Activated CD8-positive, alpha-beta memory T cell treated with anti-CD3 and anti-CD28 coated beads, Interleukin-2, amount 10 ng/mL, durations not matched to agents 7 days and 5 days (primary cell): Measurements from ENCODE around the gene SPIB. TPM values are rescaled to one million over a fixed set of nuclear protein-coding genes. Genes with fewer than 3 reads are reported as not detected.

ENCODE experiments used
- ATAC-seq: fragments of 150-1000 bp; cut with Tn5 transposase; one replicate; pipeline ENCODE4 v1.10.0; 2021; ENCODE audit warnings: moderate library complexity
- CTCF ChIA-PET: fragments of 350-600 bp; sonication (Branson Sonifier 250); formaldehyde crosslinking; loops from one replicate; lab custom pipeline; 2021; ENCODE audit warnings: antibody characterized with exemption; lab: Charles Lee
- DNase-seq: peaks from one replicate; pipeline ENCODE4 v3.0.0-alpha.2; 2020
- H3K27ac Mint-ChIP-seq: one replicate; pipeline ENCODE4 v1.8.0; 2021; ENCODE audit warnings: mild to moderate bottlenecking, mixed read lengths
- H3K27me3 Mint-ChIP-seq: one replicate; pipeline ENCODE4 v1.8.0; 2021; ENCODE audit warnings: mixed read lengths
- H3K36me3 Mint-ChIP-seq: one replicate; pipeline ENCODE4 v1.8.0; 2021; ENCODE audit warnings: mild to moderate bottlenecking, mixed read lengths
- H3K4me1 Mint-ChIP-seq: one replicate; pipeline ENCODE4 v1.8.0; 2021; ENCODE audit warnings: mixed read lengths
- H3K4me3 Mint-ChIP-seq: one replicate; pipeline ENCODE4 v1.8.0; 2021; ENCODE audit warnings: mild to moderate bottlenecking, moderate library complexity, mixed read lengths
- H3K9me3 Mint-ChIP-seq: one replicate; pipeline ENCODE4 v1.8.0; 2022; ENCODE audit warnings: low read depth, mixed read lengths
- total RNA-seq, 2 experiments: library from RNA; stranded (reverse); gene quantifications; one replicate each; pipeline ENCODE4 v1.2.3, GENCODE V29; 2021

The SPIB gene
- total RNA-seq, result under 1 TPM; 0.23 to 0.66 TPM

DNA sequence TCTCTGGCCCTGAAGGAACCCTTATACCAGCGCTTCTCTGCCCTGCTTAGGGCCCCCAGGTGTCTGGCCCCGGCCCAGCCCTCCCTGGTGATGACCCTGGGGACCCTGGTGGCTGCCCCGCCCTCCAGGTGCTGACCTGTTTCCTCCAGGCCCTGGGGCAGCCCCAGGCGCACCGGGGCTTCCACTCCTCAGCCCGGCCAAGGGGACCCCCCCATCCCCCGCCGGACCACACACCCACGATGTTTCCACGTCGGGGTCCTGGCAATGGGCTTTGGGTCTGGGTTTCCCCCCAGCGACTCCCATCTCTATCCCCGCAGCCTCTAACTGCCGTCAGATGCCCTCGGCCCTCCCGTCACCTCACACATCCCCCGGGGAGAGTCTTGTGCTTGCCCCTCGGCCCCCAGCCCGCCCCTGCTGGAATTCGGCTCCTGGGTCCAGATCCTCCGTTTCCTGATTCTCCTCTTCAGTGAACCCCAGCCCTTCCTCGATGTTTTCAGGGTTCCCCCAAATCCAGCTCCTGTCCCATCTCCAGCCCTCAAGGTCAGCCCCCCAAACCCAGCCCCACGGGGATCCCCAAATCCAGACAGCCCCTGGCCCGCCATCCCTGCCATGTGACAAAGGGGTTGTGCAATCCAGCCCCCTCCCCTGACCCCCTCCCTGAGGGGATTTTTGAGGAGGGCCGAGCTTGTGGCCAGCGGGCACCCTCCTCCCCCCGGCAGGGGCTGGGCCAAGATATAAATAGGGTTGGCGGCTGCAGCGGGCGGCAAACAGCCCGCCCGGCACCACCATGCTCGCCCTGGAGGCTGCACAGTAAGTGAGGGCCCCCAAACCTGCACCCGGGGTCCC, at the start of gene SPIB:
Gene SPIB (plus strand): TSS at position 763 of the 846 bp plus-strand sequence. CDS start 25 bp downstream, at position 788.
- no peaks in the 10 kb centered on the region for H3K9me3 Mint-ChIP-seq

DNA sequence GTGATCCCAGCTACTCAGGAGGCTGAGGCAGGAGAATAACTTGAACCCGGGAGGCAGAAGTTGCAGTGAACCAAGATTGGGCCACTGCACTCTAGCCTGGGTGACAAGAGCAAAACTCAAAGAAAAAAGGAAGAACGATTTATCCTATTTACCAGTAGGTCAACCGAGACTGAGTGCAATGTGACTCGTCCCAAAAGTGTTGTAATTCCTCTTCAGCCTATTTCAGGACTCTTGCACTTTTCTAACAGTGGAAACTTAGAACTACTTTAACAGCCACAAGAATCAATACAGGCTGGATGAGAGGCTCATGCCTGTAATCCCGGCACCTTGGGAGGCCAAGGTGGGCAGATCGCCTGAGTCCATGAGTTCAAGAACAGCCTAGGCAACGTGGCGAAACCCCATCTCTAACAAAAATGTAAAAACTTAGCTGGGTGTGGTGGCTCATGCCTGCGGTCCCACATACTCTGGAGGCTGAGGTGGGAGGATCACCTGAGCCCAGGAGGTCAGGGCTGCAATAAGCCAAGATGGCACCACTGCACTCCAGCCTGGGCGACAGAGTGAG, 46.7 kb upstream of the SPIB start:
- no peak overlapping the region for H3K4me3 Mint-ChIP-seq
- CTCF ChIA-PET, result interaction anchor here (1.0 to 7.5 kb wide), 2 partner anchors 13 to 185 kb away, joined by 3 to 64 read pairs; no protein-coding TSS in a partner anchor
- ATAC-seq, result no peak
- no peaks in the 10 kb centered on the region for H3K9me3 Mint-ChIP-seq
- no peaks in the 10 kb centered on the region for H3K27me3 Mint-ChIP-seq
- H3K36me3 Mint-ChIP-seq, result peaks cover under 1% of the 10 kb centered on the region
- DNase-seq, result no peak
- peaks cover 31% of the 10 kb centered on the region for H3K4me1 Mint-ChIP-seq
- no peak overlapping the region for H3K27ac Mint-ChIP-seq

More for the DNA sequence above, at the start of gene SPIB:
- peaks cover 19% of the 10 kb centered on the region for H3K27me3 Mint-ChIP-seq
- DNase-seq (no peak), ATAC-seq (no peak)
- H3K4me1 Mint-ChIP-seq, result peaks cover 12% of the 10 kb centered on the region
- H3K36me3 Mint-ChIP-seq, result peaks cover 4% of the 10 kb centered on the region
- no peak within 1 kb of the TSS for H3K27ac Mint-ChIP-seq
- CTCF ChIA-PET, result no interaction called here
- no peak within 1 kb of the TSS for H3K4me3 Mint-ChIP-seq

DNA sequence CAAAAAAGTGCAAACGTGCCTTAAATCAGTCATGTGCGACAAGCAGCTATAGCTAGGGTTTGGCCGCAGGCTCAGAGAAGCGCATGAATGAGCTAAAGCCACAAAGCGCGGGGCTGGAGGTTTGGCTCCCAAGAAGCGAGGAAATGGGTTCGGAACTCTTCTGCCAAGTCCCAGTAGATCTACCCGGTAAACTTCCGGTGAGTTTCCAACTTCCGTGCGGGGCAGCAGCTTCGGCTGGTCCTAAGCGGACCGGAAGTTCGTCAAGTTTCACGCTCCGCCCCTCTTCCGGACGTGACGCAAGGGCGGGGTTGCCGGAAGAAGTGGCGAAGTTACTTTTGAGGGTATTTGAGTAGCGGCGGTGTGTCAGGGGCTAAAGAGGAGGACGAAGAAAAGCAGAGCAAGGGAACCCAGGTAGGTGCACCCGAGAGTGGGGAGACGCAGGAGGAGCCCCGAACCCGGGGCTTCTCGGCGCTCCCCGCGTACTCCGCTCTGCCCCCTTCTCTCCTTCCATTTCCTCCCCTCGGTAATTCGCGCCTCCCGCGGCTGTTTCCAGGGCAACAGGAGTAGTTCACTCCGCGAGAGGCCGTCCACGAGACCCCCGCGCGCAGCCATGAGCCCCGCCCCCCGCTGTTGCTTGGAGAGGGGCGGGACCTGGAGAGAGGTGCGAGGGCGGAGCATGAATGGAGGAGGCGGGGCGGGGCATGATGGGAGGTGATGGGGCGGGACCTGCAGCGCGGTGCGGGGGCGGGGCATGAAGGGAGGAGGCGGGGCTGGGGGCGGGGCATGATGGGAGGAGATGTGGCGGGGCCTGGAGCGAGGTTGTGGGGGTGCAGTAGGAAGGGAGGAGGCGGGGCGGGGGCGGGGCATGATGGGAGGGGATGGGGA, 42.3 kb upstream of the SPIB start, which contains the start of gene NR1H2:
Gene NR1H2 (plus strand): TSS at position 292 of the 885 bp plus-strand sequence. CDS start 1,149 bp downstream, outside the sequence.
- Mint-ChIP-seq H3K27me3 (no peaks in the 10 kb centered on the region), H3K36me3 (peaks cover 28% of the 10 kb centered on the region), H3K9me3 (no peaks in the 10 kb centered on the region), H3K4me3 (peak within 1 kb of the TSS; percentile 95), H3K4me1 (peaks cover 20% of the 10 kb centered on the region), H3K27ac (peak within 1 kb of the TSS; percentile 99)
- CTCF ChIA-PET, result interaction anchor here (0.8 to 1.9 kb wide), 9 partner anchors 9 to 180 kb away, joined by 3 to 16 read pairs (median 4); partner anchors contain the start of gene NAPSA
- DNase-seq (peak; percentile 97), ATAC-seq (peak; percentile 93)

GRCh38 chr19:50377051-50377461, 41.7 kb upstream of the SPIB start:
- CTCF ChIA-PET, result interaction anchor here (1.0 to 1.5 kb wide), 2 partner anchors 8 to 43 kb away, joined by 3 to 4 read pairs; no protein-coding TSS in a partner anchor
- ATAC-seq (peak; percentile 40), DNase-seq (peak; percentile 68)
- Mint-ChIP-seq H3K9me3 (no peaks in the 10 kb centered on the region), H3K4me3 (peak overlapping the region; percentile 95), H3K27me3 (no peaks in the 10 kb centered on the region), H3K4me1 (peaks cover 20% of the 10 kb centered on the region), H3K27ac (peak overlapping the region; percentile 99), H3K36me3 (peaks cover 29% of the 10 kb centered on the region)

- CTCF ChIA-PET, result interaction anchor here (1.0 to 1.5 kb wide), 2 partner anchors 8 to 44 kb away, joined by 3 to 4 read pairs; no protein-coding TSS in a partner anchor
- no peak for ATAC-seq
Measured at GRCh38 chr19:50377517-50377916, 41.2 kb upstream of the SPIB start.

DNA sequence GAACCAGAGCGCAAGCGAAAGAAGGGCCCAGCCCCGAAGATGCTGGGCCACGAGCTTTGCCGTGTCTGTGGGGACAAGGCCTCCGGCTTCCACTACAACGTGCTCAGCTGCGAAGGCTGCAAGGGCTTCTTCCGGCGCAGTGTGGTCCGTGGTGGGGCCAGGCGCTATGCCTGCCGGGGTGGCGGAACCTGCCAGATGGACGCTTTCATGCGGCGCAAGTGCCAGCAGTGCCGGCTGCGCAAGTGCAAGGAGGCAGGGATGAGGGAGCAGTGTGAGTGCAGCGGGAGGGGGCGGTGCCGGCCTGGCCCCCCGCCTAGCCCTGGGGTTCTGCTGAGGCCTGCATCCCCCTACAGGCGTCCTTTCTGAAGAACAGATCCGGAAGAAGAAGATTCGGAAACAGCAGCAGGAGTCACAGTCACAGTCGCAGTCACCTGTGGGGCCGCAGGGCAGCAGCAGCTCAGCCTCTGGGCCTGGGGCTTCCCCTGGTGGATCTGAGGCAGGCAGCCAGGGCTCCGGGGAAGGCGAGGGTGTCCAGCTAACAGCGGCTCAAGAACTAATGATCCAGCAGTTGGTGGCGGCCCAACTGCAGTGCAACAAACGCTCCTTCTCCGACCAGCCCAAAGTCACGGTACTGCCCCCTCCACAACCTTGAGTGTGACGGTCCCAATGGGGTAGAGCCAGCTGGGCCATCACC, 40.4 kb upstream of the SPIB start:
- Mint-ChIP-seq H3K9me3 (no peaks in the 10 kb centered on the region), H3K4me3 (no peak overlapping the region), H3K27me3 (no peaks in the 10 kb centered on the region), H3K27ac (no peak overlapping the region), H3K4me1 (peaks cover 23% of the 10 kb centered on the region), H3K36me3 (peaks cover 29% of the 10 kb centered on the region)
- DNase-seq (no peak), ATAC-seq (no peak)
- CTCF ChIA-PET, result interaction anchor here (1.0 kb wide), 1 partner anchor 9 kb away, joined by 3 read pairs; no protein-coding TSS in a partner anchor

More at GRCh38 chr19:50377517-50377916, 41.2 kb upstream of the SPIB start:
- H3K27me3 Mint-ChIP-seq, result no peaks in the 10 kb centered on the region
- H3K4me3 Mint-ChIP-seq, result no peak overlapping the region
- DNase-seq, result no peak
- peaks cover 20% of the 10 kb centered on the region for H3K4me1 Mint-ChIP-seq
- peak overlapping the region; percentile 99 for H3K27ac Mint-ChIP-seq
- peaks cover 29% of the 10 kb centered on the region for H3K36me3 Mint-ChIP-seq
- no peaks in the 10 kb centered on the region for H3K9me3 Mint-ChIP-seq

DNA sequence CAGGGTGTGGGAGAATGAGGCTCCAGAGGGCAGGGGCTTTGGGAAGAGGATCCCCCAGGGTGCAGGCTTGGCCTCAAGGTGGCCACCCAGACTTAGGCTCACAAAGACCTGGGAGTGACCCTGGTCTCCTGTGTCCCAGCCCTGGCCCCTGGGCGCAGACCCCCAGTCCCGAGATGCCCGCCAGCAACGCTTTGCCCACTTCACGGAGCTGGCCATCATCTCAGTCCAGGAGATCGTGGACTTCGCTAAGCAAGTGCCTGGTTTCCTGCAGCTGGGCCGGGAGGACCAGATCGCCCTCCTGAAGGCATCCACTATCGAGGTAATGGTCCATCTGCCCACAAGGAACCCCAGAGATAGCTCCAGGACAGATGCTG, 39.9 kb upstream of the SPIB start:
- H3K27me3 Mint-ChIP-seq, result no peaks in the 10 kb centered on the region
- DNase-seq (no peak), ATAC-seq (no peak)
- peaks cover 29% of the 10 kb centered on the region for H3K36me3 Mint-ChIP-seq
- no peak overlapping the region for H3K4me3 Mint-ChIP-seq
- no peaks in the 10 kb centered on the region for H3K9me3 Mint-ChIP-seq
- peaks cover 28% of the 10 kb centered on the region for H3K4me1 Mint-ChIP-seq
- CTCF ChIA-PET, result no interaction called here
- no peak overlapping the region for H3K27ac Mint-ChIP-seq

DNA sequence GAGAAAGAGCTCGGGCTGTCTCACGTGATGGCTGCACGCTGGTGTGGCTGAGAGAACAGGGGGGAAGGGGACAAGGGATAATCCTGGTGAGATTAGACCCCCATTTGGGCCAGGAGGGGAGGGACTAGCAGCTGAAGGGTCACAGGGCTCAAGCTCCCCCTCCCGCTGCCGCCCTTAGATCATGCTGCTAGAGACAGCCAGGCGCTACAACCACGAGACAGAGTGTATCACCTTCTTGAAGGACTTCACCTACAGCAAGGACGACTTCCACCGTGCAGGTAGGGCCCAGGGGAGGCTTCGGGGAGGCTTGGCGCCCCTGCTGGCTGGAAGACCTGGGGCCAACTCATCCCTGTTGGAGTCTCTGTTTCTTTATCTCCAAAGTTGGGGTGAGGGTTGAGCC, 39.1 kb upstream of the SPIB start:
- CTCF ChIA-PET, result no interaction called here
- ATAC-seq (no peak), DNase-seq (no peak)
- Mint-ChIP-seq H3K27ac (no peak overlapping the region), H3K4me3 (no peak overlapping the region), H3K9me3 (no peaks in the 10 kb centered on the region), H3K27me3 (no peaks in the 10 kb centered on the region), H3K36me3 (peaks cover 29% of the 10 kb centered on the region), H3K4me1 (peaks cover 26% of the 10 kb centered on the region)

GRCh38 chr19:50380137-50380536, 38.6 kb upstream of the SPIB start:
- H3K27ac Mint-ChIP-seq, result no peak overlapping the region
- DNase-seq (no peak), ATAC-seq (no peak)
- CTCF ChIA-PET, result interaction anchor here (0.9 kb wide), 1 partner anchor 11 kb away, joined by 3 read pairs; no protein-coding TSS in a partner anchor
- H3K27me3 Mint-ChIP-seq, result no peaks in the 10 kb centered on the region
- H3K9me3 Mint-ChIP-seq, result no peaks in the 10 kb centered on the region
- H3K4me1 Mint-ChIP-seq, result peaks cover 30% of the 10 kb centered on the region
- no peak overlapping the region for H3K4me3 Mint-ChIP-seq
- peaks cover 32% of the 10 kb centered on the region for H3K36me3 Mint-ChIP-seq

DNA sequence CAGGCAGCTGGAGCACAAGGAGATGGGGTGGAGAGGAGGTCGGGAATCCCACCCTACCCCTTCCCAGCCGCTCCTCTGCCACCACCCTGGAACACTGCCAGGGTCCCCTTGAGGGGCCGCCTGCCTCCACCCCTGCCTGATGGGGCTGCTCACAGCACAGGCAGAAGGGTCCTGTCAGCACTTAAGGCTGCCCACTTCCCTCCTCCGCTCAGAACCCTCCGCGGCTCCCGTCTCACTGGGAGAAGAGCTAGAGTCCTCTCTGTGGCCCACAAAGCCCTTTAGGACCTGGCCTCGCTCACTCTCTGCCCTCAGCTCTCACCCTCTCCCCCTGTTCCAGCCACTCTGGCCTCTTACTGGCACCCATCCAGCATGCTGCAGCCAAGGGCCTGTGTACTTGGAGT, 38.0 kb upstream of the SPIB start:
- DNase-seq (no peak), ATAC-seq (no peak)
- peaks cover 34% of the 10 kb centered on the region for H3K4me1 Mint-ChIP-seq
- CTCF ChIA-PET, result interaction anchor here (0.9 kb wide), 1 partner anchor 12 kb away, joined by 3 read pairs; no protein-coding TSS in a partner anchor
- no peak overlapping the region for H3K4me3 Mint-ChIP-seq
- no peak overlapping the region for H3K27ac Mint-ChIP-seq
- no peaks in the 10 kb centered on the region for H3K9me3 Mint-ChIP-seq
- H3K36me3 Mint-ChIP-seq, result peaks cover 32% of the 10 kb centered on the region
- H3K27me3 Mint-ChIP-seq, result no peaks in the 10 kb centered on the region

DNA sequence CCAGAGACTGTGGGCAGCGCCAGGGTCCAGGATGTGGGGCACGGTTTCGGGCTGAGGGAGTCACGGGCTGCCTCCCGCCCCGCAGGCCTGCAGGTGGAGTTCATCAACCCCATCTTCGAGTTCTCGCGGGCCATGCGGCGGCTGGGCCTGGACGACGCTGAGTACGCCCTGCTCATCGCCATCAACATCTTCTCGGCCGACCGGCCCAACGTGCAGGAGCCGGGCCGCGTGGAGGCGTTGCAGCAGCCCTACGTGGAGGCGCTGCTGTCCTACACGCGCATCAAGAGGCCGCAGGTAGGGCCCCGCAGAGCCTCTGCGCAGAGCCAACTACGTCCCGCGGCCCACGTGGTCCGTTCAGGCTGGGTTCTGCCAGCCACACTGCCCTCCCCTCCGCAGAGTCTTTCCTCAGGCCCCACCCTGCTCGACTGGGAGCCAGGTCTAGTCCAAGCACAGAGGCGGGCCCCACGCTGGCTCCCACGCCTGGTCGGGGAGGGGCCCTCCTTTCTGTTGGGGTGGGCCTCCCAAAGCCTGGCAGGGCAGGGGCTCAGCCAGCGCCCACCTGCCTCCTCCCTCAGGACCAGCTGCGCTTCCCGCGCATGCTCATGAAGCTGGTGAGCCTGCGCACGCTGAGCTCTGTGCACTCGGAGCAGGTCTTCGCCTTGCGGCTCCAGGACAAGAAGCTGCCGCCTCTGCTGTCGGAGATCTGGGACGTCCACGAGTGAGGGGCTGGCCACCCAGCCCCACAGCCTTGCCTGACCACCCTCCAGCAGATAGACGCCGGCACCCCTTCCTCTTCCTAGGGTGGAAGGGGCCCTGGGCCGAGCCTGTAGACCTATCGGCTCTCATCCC, 36.6 kb upstream of the SPIB start:
- no peak overlapping the region for H3K4me3 Mint-ChIP-seq
- peaks cover 35% of the 10 kb centered on the region for H3K4me1 Mint-ChIP-seq
- H3K27ac Mint-ChIP-seq, result no peak overlapping the region
- H3K9me3 Mint-ChIP-seq, result no peaks in the 10 kb centered on the region
- DNase-seq, result no peak
- H3K27me3 Mint-ChIP-seq, result no peaks in the 10 kb centered on the region
- ATAC-seq, result no peak
- CTCF ChIA-PET, result interaction anchor here (3.0 kb wide), 1 partner anchor 13 kb away, joined by 14 read pairs; no protein-coding TSS in a partner anchor
- H3K36me3 Mint-ChIP-seq, result peaks cover 36% of the 10 kb centered on the region
